Smooth muscle cell (in vitro differentiated cells): ENCODE results near the gene SCG5. TPM values are rescaled to one million over a fixed set of nuclear protein-coding genes. Genes with fewer than 3 reads are reported as not detected.

Experiments used
- DNase-seq: peaks from one replicate; lab custom pipeline; 2025; ENCODE audit not compliant: unreplicated experiment; lab: John Stamatoyannopoulos, UW
- H2AFZ ChIP-seq: fragments of 200-600 bp; sonication (generic); 2 replicates; pipeline ENCODE4 v1.6.0; 2016; ENCODE audit warnings: antibody characterized with exemption, low read depth, mild to moderate bottlenecking
- H3F3A ChIP-seq: fragments of 200-600 bp; sonication (generic); 2 replicates; pipeline ENCODE4 v1.6.0; 2017; ENCODE audit warnings: antibody characterized with exemption, low read depth
- H3K27ac ChIP-seq: fragments of 200-600 bp; sonication (generic); 2 replicates; pipeline ENCODE4 v1.5.1; 2016; ENCODE audit warnings: low read depth, mild to moderate bottlenecking
- H3K27me3 ChIP-seq: fragments of 200-600 bp; sonication (generic); 2 replicates; pipeline ENCODE4 v1.6.1; 2016; ENCODE audit warnings: low read depth, mild to moderate bottlenecking
- H3K36me3 ChIP-seq: fragments of 200-600 bp; sonication (generic); 2 replicates; pipeline ENCODE4 v1.5.1; 2016; ENCODE audit warnings: low read depth
- H3K4me1 ChIP-seq: fragments of 200-600 bp; sonication (generic); 2 replicates; pipeline ENCODE4 v1.5.1; 2016; ENCODE audit warnings: low read depth
- H3K4me2 ChIP-seq: fragments of 200-600 bp; sonication (generic); 2 replicates; pipeline ENCODE4 v1.6.0; 2016; ENCODE audit warnings: mild to moderate bottlenecking
- H3K4me3 ChIP-seq: fragments of 200-600 bp; sonication (generic); 2 replicates; pipeline ENCODE4 v1.5.1; 2016; ENCODE audit warnings: mild to moderate bottlenecking
- H3K79me2 ChIP-seq: fragments of 200-600 bp; sonication (generic); 2 replicates; pipeline ENCODE4 v1.6.0; 2016; ENCODE audit warnings: low read depth, mild to moderate bottlenecking
- H3K9ac ChIP-seq: fragments of 200-600 bp; sonication (generic); 2 replicates; pipeline ENCODE4 v1.6.0; 2016; ENCODE audit warnings: low read depth
- H3K9me3 ChIP-seq: fragments of 200-600 bp; sonication (generic); replicated peaks from 2 replicates; pipeline ENCODE4 v1.5.1; 2016; ENCODE audit warnings: low read depth
- H4K20me1 ChIP-seq: fragments of 200-600 bp; sonication (generic); 2 replicates; pipeline ENCODE4 v1.6.0; 2016; ENCODE audit warnings: low read depth
- WGBS: methylation state at CpG from one replicate; pipeline ENCODE4 v1.1.7; 2016; ENCODE audit warnings: low lambda C conversion rate; 5-methylcytosine and 5-hydroxymethylcytosine counted together
- polyA plus RNA-seq: library from polyadenylated mRNA; unstranded; fragments of >200 nt; fragmentation: Nextera tagmentation; extraction: Ambion mirVana; gene quantifications from 2 replicates; pipeline ENCODE4 v1.2.1, GENCODE V29; 2016
- total RNA-seq: library from RNA; depleted of rRNA; stranded (reverse); fragments of >200 nt; gene quantifications from 2 replicates; pipeline ENCODE4 v1.2.3, GENCODE V29; 2014
- TF ChIP-seq, protein P1 (sequence below): fragments of 200-600 bp; sonication (generic); IDR thresholded peaks from 2 replicates; pipeline ENCODE4 v1.5.1; 2017; ENCODE audit warnings: borderline replicate concordance, mild to moderate bottlenecking, antibody characterized with exemption; ENCODE audit not compliant: insufficient read depth, poor library complexity, severe bottlenecking

SCG5 gene
- total and polyA plus RNA-seq, 2 experiments from 2014 or later = 34.7 to 37.2 TPM

DNA sequence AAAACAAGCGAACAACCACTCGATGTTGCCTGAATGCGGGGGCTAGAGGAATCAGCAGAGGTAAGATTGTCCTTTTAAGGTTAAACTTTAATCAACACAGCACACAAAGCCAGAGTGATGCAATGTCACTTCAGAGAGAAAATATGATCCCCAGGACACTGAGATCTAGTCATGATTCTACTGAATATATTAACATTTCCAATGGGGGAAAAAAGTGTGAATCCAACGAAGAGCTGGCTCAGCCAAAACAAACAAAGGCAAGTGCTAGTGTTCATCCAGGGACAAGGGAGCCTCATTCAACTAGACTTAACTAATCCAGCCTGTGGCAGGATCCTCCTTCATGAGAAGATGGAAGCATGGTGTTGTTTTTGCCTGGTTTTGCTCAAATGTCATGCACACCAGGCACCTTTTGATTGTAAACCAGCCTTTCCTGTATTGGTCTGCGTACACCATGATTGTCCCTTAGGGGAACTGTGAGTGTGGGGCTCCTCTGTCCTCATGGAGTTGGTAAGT lies 35.8 kb downstream of the SCG5 start:
- H3K4me1 ChIP-seq = peaks cover 9% of the 10 kb centered on the region
- no peaks in the 10 kb centered on the region for H3K27me3 ChIP-seq
- H4K20me1 ChIP-seq = no peaks in the 10 kb centered on the region
- no peak overlapping the region for H3K4me2 ChIP-seq
- H3K27ac ChIP-seq = no peak overlapping the region
- H3F3A ChIP-seq = no peaks in the 10 kb centered on the region
- no peaks in the 10 kb centered on the region for H3K79me2 ChIP-seq
- H3K9ac ChIP-seq = no peak overlapping the region
- H2AFZ ChIP-seq = peak overlapping the region; percentile 64
- DNase-seq = no peak
- WGBS = 72% methylated on average over 5 of the region's 5 CpGs
- TF ChIP-seq, protein P1, sequence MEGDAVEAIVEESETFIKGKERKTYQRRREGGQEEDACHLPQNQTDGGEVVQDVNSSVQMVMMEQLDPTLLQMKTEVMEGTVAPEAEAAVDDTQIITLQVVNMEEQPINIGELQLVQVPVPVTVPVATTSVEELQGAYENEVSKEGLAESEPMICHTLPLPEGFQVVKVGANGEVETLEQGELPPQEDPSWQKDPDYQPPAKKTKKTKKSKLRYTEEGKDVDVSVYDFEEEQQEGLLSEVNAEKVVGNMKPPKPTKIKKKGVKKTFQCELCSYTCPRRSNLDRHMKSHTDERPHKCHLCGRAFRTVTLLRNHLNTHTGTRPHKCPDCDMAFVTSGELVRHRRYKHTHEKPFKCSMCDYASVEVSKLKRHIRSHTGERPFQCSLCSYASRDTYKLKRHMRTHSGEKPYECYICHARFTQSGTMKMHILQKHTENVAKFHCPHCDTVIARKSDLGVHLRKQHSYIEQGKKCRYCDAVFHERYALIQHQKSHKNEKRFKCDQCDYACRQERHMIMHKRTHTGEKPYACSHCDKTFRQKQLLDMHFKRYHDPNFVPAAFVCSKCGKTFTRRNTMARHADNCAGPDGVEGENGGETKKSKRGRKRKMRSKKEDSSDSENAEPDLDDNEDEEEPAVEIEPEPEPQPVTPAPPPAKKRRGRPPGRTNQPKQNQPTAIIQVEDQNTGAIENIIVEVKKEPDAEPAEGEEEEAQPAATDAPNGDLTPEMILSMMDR = no peak
- H3K36me3 ChIP-seq = no peaks in the 10 kb centered on the region
- H3K4me3 ChIP-seq = no peak overlapping the region
- H3K9me3 ChIP-seq = no peaks in the 10 kb centered on the region

DNA sequence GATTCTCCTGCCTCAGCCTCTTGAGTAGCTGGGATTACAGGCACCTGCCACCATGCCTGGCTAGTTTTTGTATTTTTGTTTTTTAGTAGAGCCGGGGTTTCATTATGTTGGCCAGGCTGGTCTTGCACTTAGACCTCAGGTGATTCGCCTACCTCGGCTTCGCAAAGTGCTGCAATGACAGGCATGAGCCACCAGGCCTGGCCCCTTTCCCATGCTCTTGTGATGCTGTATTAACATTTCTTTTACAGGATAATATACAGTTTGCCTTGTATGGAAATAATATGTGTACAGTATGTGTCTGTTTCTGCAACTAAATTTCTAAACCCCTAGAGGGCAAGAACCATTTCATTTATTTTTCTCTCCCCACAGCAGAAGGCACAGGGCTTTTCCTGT lies 37.8 kb downstream of the SCG5 start:
- Histone ChIP-seq H3K9ac (no peak overlapping the region), H3K79me2 (no peaks in the 10 kb centered on the region), H3K27ac (no peak overlapping the region), H4K20me1 (no peaks in the 10 kb centered on the region), H2AFZ (no peak overlapping the region), H3K4me1 (peaks cover 9% of the 10 kb centered on the region), H3F3A (peaks cover 13% of the 10 kb centered on the region), H3K4me2 (no peak overlapping the region), H3K27me3 (no peaks in the 10 kb centered on the region), H3K9me3 (no peaks in the 10 kb centered on the region), H3K36me3 (no peaks in the 10 kb centered on the region), H3K4me3 (no peak overlapping the region)
- TF ChIP-seq, protein P1 = no peak
- DNase-seq = no peak
- WGBS = 93% methylated on average over 4 of the region's 4 CpGs

DNA sequence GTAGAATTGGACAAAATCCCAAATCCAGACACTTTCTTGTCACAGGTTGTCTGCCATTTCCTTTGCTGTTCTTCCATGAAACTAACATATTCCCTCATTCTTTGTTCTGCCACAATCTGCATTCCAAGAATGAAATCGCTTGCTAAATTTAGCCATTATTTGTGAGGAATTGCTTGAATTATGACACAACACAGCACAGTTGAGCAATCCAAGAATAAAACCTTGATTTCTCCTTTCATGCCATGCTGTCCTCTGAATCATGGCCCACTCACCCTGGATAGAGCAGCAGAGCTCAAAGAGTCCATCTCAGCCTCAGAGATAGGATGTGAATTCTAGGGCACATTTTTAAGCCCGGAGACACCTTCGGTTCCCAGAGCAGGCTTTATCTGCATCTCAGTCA lies 41.1 kb downstream of the SCG5 start:
- Histone ChIP-seq H3K9me3 (no peaks in the 10 kb centered on the region), H3K36me3 (no peaks in the 10 kb centered on the region), H3K4me2 (peak overlapping the region; percentile 42), H3F3A (peaks cover 13% of the 10 kb centered on the region), H3K27ac (peak overlapping the region; percentile 93), H3K9ac (peak overlapping the region; percentile 52), H3K27me3 (no peaks in the 10 kb centered on the region), H2AFZ (no peak overlapping the region), H3K79me2 (no peaks in the 10 kb centered on the region), H4K20me1 (no peaks in the 10 kb centered on the region), H3K4me3 (no peak overlapping the region), H3K4me1 (peaks cover 3% of the 10 kb centered on the region)
- no peak for DNase-seq
- TF ChIP-seq, protein P1 = no peak
- WGBS = 61% methylated on average over 3 of the region's 3 CpGs

DNA sequence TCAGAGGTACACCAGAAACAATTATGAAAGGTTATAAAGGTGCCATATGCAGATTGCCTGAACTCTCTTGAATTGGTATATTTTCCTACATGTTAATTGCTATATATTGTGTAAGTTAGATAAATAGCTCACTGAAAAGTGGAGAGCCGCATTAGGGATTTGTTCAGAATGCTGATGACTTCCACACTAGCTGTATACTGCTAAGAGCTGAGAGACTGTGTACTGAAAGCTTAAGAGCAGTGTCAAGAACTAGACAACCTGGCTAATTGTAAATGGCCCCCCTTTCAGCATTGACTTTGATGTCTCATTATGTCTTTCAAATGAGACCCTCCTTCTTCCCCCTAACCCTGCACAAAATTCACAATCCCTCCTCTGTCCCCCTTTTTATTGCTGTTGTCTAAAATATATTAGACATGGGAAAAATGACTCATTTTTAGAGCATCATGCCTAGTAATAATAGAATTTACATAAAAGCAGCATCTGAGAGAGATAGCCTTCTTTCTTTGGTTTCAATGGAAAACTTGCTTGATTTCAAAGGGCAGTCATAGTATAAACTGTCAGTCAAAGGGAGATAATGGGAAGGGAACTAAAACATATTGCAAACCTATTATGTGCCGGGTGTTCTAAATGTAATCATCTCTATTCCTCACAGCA lies 41.6 kb downstream of the SCG5 start:
- Histone ChIP-seq H2AFZ (no peak overlapping the region), H3K4me1 (no peaks in the 10 kb centered on the region), H3K27ac (peak overlapping the region; percentile 93), H3F3A (peaks cover 14% of the 10 kb centered on the region), H3K9ac (peak overlapping the region; percentile 37), H3K4me3 (no peak overlapping the region), H3K36me3 (no peaks in the 10 kb centered on the region), H3K79me2 (no peaks in the 10 kb centered on the region), H3K4me2 (peak overlapping the region; percentile 42), H3K27me3 (no peaks in the 10 kb centered on the region), H4K20me1 (no peaks in the 10 kb centered on the region), H3K9me3 (no peaks in the 10 kb centered on the region)
- TF ChIP-seq, protein P1 = no peak
- WGBS = 64% methylated on average over 2 of the region's 2 CpGs
- DNase-seq = no peak
